ENCODE measurements around the gene PPRC1.
A peak's percentile ranks its signal among the peaks of the same experiment; 100 is the strongest.

The PPRC1 gene, protein sequence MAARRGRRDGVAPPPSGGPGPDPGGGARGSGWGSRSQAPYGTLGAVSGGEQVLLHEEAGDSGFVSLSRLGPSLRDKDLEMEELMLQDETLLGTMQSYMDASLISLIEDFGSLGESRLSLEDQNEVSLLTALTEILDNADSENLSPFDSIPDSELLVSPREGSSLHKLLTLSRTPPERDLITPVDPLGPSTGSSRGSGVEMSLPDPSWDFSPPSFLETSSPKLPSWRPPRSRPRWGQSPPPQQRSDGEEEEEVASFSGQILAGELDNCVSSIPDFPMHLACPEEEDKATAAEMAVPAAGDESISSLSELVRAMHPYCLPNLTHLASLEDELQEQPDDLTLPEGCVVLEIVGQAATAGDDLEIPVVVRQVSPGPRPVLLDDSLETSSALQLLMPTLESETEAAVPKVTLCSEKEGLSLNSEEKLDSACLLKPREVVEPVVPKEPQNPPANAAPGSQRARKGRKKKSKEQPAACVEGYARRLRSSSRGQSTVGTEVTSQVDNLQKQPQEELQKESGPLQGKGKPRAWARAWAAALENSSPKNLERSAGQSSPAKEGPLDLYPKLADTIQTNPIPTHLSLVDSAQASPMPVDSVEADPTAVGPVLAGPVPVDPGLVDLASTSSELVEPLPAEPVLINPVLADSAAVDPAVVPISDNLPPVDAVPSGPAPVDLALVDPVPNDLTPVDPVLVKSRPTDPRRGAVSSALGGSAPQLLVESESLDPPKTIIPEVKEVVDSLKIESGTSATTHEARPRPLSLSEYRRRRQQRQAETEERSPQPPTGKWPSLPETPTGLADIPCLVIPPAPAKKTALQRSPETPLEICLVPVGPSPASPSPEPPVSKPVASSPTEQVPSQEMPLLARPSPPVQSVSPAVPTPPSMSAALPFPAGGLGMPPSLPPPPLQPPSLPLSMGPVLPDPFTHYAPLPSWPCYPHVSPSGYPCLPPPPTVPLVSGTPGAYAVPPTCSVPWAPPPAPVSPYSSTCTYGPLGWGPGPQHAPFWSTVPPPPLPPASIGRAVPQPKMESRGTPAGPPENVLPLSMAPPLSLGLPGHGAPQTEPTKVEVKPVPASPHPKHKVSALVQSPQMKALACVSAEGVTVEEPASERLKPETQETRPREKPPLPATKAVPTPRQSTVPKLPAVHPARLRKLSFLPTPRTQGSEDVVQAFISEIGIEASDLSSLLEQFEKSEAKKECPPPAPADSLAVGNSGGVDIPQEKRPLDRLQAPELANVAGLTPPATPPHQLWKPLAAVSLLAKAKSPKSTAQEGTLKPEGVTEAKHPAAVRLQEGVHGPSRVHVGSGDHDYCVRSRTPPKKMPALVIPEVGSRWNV (N-terminal part only)

DNA sequence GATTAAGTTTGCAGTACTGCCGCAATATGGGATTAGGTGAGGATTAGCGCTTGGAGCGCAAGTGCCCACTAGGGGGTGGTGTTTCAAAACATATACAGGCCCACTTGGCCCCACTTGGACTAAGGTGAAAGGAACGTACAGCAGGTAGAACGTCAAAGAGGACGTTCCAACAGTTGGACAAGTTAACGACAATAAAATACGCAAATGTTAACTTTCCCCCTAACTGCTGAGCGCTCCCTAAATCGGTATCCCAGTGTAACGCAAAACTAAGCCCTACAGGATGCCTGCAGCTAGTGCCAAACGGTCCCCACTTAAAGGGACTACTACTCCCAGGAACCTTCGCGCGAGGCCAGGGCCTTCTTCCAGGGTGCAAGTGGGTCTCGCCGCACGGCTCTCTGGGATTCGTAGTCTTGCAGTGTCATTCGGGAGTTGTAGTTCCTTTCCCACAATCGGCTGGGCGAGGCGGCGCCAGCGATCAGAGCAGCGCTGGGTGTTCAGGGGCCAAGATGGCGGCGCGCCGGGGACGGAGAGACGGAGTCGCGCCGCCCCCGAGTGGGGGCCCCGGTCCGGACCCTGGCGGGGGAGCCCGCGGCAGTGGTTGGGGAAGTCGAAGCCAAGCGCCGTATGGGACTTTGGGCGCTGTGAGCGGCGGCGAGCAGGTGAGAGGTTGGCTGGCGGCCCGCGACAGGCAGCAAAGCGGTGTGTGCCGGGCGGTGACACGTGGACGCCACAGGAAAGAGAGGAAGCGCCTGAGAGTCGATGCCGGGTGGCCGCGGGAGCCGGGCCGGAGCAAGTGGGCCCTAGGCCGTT, at the start of gene PPRC1:
Gene PPRC1, plus strand, starts transcription at position 478 of the 810 bp plus-strand sequence. Its CDS starts 29 bp downstream, at position 507.
- TF ChIP-seq, protein P1, sequence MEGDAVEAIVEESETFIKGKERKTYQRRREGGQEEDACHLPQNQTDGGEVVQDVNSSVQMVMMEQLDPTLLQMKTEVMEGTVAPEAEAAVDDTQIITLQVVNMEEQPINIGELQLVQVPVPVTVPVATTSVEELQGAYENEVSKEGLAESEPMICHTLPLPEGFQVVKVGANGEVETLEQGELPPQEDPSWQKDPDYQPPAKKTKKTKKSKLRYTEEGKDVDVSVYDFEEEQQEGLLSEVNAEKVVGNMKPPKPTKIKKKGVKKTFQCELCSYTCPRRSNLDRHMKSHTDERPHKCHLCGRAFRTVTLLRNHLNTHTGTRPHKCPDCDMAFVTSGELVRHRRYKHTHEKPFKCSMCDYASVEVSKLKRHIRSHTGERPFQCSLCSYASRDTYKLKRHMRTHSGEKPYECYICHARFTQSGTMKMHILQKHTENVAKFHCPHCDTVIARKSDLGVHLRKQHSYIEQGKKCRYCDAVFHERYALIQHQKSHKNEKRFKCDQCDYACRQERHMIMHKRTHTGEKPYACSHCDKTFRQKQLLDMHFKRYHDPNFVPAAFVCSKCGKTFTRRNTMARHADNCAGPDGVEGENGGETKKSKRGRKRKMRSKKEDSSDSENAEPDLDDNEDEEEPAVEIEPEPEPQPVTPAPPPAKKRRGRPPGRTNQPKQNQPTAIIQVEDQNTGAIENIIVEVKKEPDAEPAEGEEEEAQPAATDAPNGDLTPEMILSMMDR (IDR thresholded peaks at IDR 0.05; ENCODE audit: control insufficient read depth, extremely low read depth, insufficient read depth) = peak; percentile 89
- DNase-seq (ENCODE audit: low read depth) = peak; percentile 98

DNA sequence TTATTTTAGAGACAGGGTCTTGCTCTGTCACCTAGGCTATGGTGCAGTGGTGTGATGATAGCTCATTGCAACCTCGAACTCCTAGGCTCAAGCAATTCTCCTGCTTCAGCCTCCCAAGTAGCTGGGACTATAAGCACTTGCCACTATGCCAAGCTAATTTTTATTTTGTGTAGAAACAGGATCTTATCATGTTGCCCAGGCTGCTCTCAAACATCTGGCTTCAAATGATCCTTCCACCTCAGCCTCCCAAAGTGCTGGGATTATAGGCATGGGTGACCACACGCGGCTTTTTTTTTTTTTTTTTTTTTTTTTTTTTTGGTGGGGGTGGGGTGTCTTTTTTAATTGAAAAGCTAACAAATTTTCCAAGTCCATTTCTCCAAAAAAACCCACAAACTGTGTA, 49.3 kb upstream of the PPRC1 start:
- no peak for DNase-seq (ENCODE audit: low read depth)
- TF ChIP-seq, protein P1 (IDR thresholded peaks at IDR 0.05; ENCODE audit: control insufficient read depth, extremely low read depth, insufficient read depth) = no peak
- H3K4me3 ChIP-seq (ENCODE audit: low read depth, low read length) = no peak overlapping the region

More for the DNA sequence above, at the start of gene PPRC1:
- H3K4me3 ChIP-seq (ENCODE audit: low read depth, low read length) = peak within 1 kb of the TSS; percentile 72

DNA sequence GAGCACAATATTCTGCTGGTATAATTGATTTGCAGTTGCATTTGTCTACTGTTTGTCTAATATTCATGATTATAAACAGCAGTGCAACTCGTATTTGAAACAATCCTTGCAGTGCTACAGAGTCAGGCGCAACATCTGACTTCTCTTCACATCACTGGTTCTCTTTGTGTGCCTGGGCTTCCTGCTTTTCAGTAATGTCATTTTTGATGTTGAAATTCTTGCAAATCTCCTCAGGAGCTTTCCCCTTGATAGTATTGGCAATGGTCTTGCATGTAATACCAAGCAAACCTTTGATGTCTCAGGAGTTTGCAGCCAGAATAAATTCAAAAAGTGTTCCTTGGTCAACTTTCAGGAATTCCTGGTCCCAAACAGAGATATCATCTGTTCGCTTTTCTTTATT, 47.5 kb upstream of the PPRC1 start:
- TF ChIP-seq, protein P1 (IDR thresholded peaks at IDR 0.05; ENCODE audit: control insufficient read depth, extremely low read depth, insufficient read depth) = no peak
- H3K4me3 ChIP-seq (ENCODE audit: low read depth, low read length) = no peak overlapping the region
- no peak for DNase-seq (ENCODE audit: low read depth)

DNA sequence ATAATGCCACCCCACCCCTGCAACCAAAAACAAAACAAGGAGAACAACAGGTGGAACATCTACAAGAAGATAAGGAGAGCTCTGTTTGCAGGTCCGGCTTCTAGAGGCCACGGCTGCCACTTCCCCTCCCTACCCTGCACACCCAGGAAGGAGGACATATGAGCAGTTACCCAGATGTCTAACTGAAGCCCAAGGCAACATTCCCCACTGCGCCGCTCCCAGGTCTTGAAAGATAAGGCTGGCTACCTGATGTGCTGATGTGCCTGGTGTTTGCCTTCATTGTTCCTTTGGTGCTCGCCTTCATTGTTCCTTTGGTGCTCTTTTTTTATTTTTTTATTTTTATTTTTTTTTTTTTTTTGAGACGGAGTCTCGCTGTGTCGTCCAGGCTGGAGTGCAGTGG, 46.6 kb upstream of the PPRC1 start:
- H3K4me3 ChIP-seq (ENCODE audit: low read depth, low read length) = no peak overlapping the region
- TF ChIP-seq, protein P1 (IDR thresholded peaks at IDR 0.05; ENCODE audit: control insufficient read depth, extremely low read depth, insufficient read depth) = no peak
- DNase-seq (ENCODE audit: low read depth) = no peak

DNA sequence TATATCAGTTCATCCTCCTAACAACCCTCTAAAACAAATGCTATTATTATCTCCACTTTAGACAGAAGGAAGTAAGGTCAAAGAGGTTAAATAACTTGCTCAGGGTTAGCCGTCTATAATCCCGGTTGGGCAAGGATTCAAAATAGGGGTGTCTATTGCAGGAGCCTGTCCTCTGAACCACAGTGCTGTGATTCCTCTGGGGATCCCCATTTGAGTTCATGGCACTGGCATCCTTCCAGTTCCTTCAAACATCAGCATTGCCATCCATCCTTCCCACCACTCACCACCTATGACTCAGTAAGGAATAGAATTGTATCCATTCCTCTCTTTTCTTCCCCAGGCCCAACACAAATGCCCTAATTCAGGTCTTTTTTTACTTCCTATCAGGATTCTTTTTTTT, 42.1 kb upstream of the PPRC1 start:
- H3K4me3 ChIP-seq (ENCODE audit: low read depth, low read length) = no peak overlapping the region
- DNase-seq (ENCODE audit: low read depth) = no peak
- TF ChIP-seq, protein P1 (IDR thresholded peaks at IDR 0.05; ENCODE audit: control insufficient read depth, extremely low read depth, insufficient read depth) = no peak

DNA sequence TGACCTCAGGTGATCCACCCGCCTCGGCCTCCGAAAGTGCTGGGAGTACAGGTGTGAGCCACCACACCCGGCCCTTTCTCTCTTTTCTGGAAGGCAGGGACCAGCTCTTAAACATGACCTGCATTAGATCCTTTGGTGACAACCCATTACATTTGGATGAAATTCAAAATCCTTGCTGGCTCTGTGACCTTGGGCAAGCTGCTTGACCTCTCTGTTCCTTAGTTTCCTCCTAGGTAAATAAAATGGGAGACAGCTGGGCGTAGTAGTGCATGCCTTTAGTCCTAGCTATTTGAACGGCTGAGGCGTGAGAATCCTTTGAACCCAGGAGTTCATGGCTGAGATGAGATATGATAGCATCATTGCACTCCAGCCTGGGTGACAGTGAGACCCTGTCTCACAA, 36.4 kb upstream of the PPRC1 start:
- H3K4me3 ChIP-seq (ENCODE audit: low read depth, low read length) = no peak overlapping the region
- TF ChIP-seq, protein P1 (IDR thresholded peaks at IDR 0.05; ENCODE audit: control insufficient read depth, extremely low read depth, insufficient read depth) = no peak
- no peak for DNase-seq (ENCODE audit: low read depth)
